HepG2 (cell line): ENCODE measurements around the gene EPHA2. TPM values are rescaled to one million over a fixed set of nuclear protein-coding genes. Genes with fewer than 3 reads are reported as not detected.

Experiments
- AGO1 ChIP-seq: fragments of 200-400 bp; formaldehyde crosslinking; IDR thresholded peaks from 2 replicates; pipeline ENCODE4 v1.6.1; 2017; ENCODE audit warnings: mild to moderate bottlenecking, low read depth, low read length, moderate library complexity; ENCODE audit not compliant: poor library complexity, severe bottlenecking
- GTF2F1 ChIP-seq: fragments of 150-350 bp; IDR thresholded peaks from 2 replicates; pipeline ENCODE4 v1.6.1; 2014; ENCODE audit warnings: low read length
- GZF1 ChIP-seq: sonication (generic); formaldehyde crosslinking; IDR thresholded peaks from 2 replicates; pipeline ENCODE4 v1.5.1; 2020; ENCODE audit warnings: mild to moderate bottlenecking, missing genetic modification reagents
- KDM5A ChIP-seq: fragments of 200-600 bp; sonication (generic); IDR thresholded peaks from 2 replicates; pipeline ENCODE4 v1.7.0; 2018; ENCODE audit warnings: antibody characterized with exemption, mild to moderate bottlenecking, low read length, borderline replicate concordance
- MAZ ChIP-seq, 2 experiments: sonication (generic) in 1 of 2; formaldehyde crosslinking in 1 of 2; IDR thresholded peaks; 2 replicates each; pipeline versions ENCODE4 v1.5.0 to v1.6.1; 2012 to 2020; ENCODE audit warnings: low read depth in 2 of 2, mild to moderate bottlenecking in 2 of 2, borderline replicate concordance in 1 of 2, improper control_type of control experiment in 1 of 2, low read length in 1 of 2, missing genetic modification reagents in 1 of 2, moderate library complexity in 1 of 2
- MLXIP ChIP-seq: sonication (generic); formaldehyde crosslinking; IDR thresholded peaks from 2 replicates; pipeline ENCODE4 v1.9.0; 2021; ENCODE audit warnings: missing genetic modification reagents, borderline replicate concordance
- MXI1 ChIP-seq: IDR thresholded peaks from 3 replicates; pipeline ENCODE4 v1.6.1; 2012; ENCODE audit warnings: low read depth, low read length, inconsistent platforms, borderline replicate concordance
- PHB2 ChIP-seq: fragments of 450-650 bp; IDR thresholded peaks from 2 replicates; pipeline ENCODE4 v1.6.1; 2018; ENCODE audit not compliant: partially characterized antibody
- PHF21A ChIP-seq: sonication (generic); formaldehyde crosslinking; IDR thresholded peaks from 2 replicates; pipeline ENCODE4 v1.5.0; 2020; ENCODE audit warnings: mild to moderate bottlenecking, missing genetic modification reagents
- PREB ChIP-seq: sonication (generic); formaldehyde crosslinking; IDR thresholded peaks from 2 replicates; pipeline ENCODE4 v1.4.0; 2020; ENCODE audit warnings: missing genetic modification reagents
- PRMT3 ChIP-seq: sonication (generic); formaldehyde crosslinking; IDR thresholded peaks from 2 replicates; pipeline ENCODE4 v1.8.1; 2022; ENCODE audit warnings: low read depth, mild to moderate bottlenecking, moderate library complexity, missing genetic modification reagents, borderline replicate concordance
- SNAPC2 ChIP-seq: sonication (generic); formaldehyde crosslinking; IDR thresholded peaks from 2 replicates; pipeline ENCODE4 v1.8.1; 2022; ENCODE audit warnings: mild to moderate bottlenecking, missing genetic modification reagents
- STAG1 ChIP-seq: sonication (generic); formaldehyde crosslinking; IDR thresholded peaks from 2 replicates; pipeline ENCODE4 v1.4.0; 2020; ENCODE audit warnings: missing genetic modification reagents
- TEAD3 ChIP-seq: optimal IDR thresholded peaks from 2 replicates; pipeline ENCODE3; 2016; ENCODE audit warnings: borderline replicate concordance
- UBTF ChIP-seq: sonication (generic); formaldehyde crosslinking; IDR thresholded peaks from 2 replicates; pipeline ENCODE4 v1.4.0; 2020; ENCODE audit warnings: mild to moderate bottlenecking, missing genetic modification reagents
- ZNF281 ChIP-seq: sonication (generic); formaldehyde crosslinking; IDR thresholded peaks from 2 replicates; pipeline ENCODE4 v1.4.0; 2020; ENCODE audit warnings: missing genetic modification reagents, borderline replicate concordance
- ZNF644 ChIP-seq: IDR thresholded peaks from 2 replicates; pipeline ENCODE4 v1.6.1; 2016; ENCODE audit warnings: low read depth
- ZNF83 ChIP-seq: sonication (generic); formaldehyde crosslinking; IDR thresholded peaks from 2 replicates; pipeline ENCODE4 v1.4.0; 2020; ENCODE audit warnings: missing genetic modification reagents, mild to moderate bottlenecking, borderline replicate concordance
- ZZZ3 ChIP-seq: sonication (generic); formaldehyde crosslinking; IDR thresholded peaks from 2 replicates; pipeline ENCODE4 v1.4.0; 2020; ENCODE audit warnings: missing genetic modification reagents, mild to moderate bottlenecking, borderline replicate concordance
- polyA plus RNA-seq, 8 experiments: library from polyadenylated mRNA; depleted of rRNA in 3 of 8; stranded (reverse) in 7 of 8; unstranded in 1 of 8; fragments of >200 nt; fragmentation: Illumina TruSeq in 4 of 8; extraction: Trizol in 4 of 8; gene quantifications; 2 replicates each; pipeline versions ENCODE4 v1.2.1 to v1.2.3, GENCODE V29; 2011 to 2016; ENCODE audit warnings: low read depth in 4 of 8, missing spikeins in 1 of 8, mixed read lengths in 1 of 8; ENCODE audit not compliant: insufficient read depth in 1 of 8
- total RNA-seq, 5 experiments: library from RNA; depleted of rRNA; stranded (reverse); fragments of >200 nt; fragmentation: Illumina TruSeq; extraction: Trizol; gene quantifications; 2 replicates each; pipeline ENCODE4 v1.2.3, GENCODE V29; 2016; ENCODE audit warnings: low read depth in 1 of 5

The EPHA2 gene
- total and polyA plus RNA-seq, 2 of the 13 experiments (the other 11 are each of a cell fraction or from before 2014, with no cell fraction given), result 33.6 to 53.6 TPM

- no peak for TF ChIP-seq PRMT3 (CRISPR knock-in tag)
- TF ChIP-seq PHB2, result no peak
- TF ChIP-seq KDM5A, result no peak
- 0 out of 2 replicates have a peak, but pooled peaks have one; percentile 15 for TF ChIP-seq PHF21A
- no peak for TF ChIP-seq PREB
- TF ChIP-seq ZZZ3 (CRISPR knock-in tag), result no peak
- no peak for TF ChIP-seq GZF1 (CRISPR knock-in tag)
- no peak for TF ChIP-seq ZNF281
- TF ChIP-seq MLXIP (CRISPR knock-in tag), result no peak
- TF ChIP-seq STAG1, result no peak
- no peak for TF ChIP-seq AGO1
- TF ChIP-seq MXI1, result no peak
- no peak for TF ChIP-seq SNAPC2 (CRISPR knock-in tag)
- no peak for TF ChIP-seq MAZ (IDR thresholded peaks at IDR 0.05; ENCODE audit: borderline replicate concordance, low read depth, low read length)
- TF ChIP-seq MAZ (CRISPR knock-in tag; IDR thresholded peaks at IDR 0.05; ENCODE audit: low read depth), result no peak
- TF ChIP-seq GTF2F1, result no peak
- no peak for TF ChIP-seq ZNF644 (CRISPR knock-in tag)
- TF ChIP-seq UBTF (CRISPR knock-in tag), result no peak
- TF ChIP-seq ZNF83 (CRISPR knock-in tag), result no peak
- peak; percentile 41 for TF ChIP-seq TEAD3 (CRISPR knock-in tag)
Measured at GRCh38 chr1:16077406-16078245, 78.2 kb downstream of the EPHA2 start (continued).
